HEK293T (cell line): ENCODE data around the gene ZC3H13.

Experiments used
- ARNT ChIP-seq: fragments of 450-650 bp; IDR thresholded peaks from 2 replicates; pipeline ENCODE4 v1.6.1; 2017; ENCODE audit warnings: mild to moderate bottlenecking
- BHLHE40 ChIP-seq: fragments of 450-650 bp; IDR thresholded peaks from 2 replicates; pipeline ENCODE4 v1.6.1; 2016; ENCODE audit warnings: mild to moderate bottlenecking, moderate library complexity, borderline replicate concordance
- FOXA1 ChIP-seq: fragments of 450-650 bp; IDR thresholded peaks from 2 replicates; pipeline ENCODE4 v1.6.1; 2016; ENCODE audit warnings: mild to moderate bottlenecking
- FOXK2 ChIP-seq: fragments of 450-650 bp; IDR thresholded peaks from 2 replicates; pipeline ENCODE4 v1.6.1; 2016; ENCODE audit warnings: mild to moderate bottlenecking
- FOXM1 ChIP-seq: fragments of 450-650 bp; IDR thresholded peaks from 2 replicates; pipeline ENCODE4 v1.6.1; 2017; ENCODE audit warnings: mild to moderate bottlenecking, borderline replicate concordance
- HDGF ChIP-seq: fragments of 450-650 bp; IDR thresholded peaks from 2 replicates; pipeline ENCODE4 v1.6.1; 2017; ENCODE audit warnings: antibody characterized with exemption, borderline replicate concordance
- NFRKB ChIP-seq: fragments of 450-650 bp; IDR thresholded peaks from 2 replicates; pipeline ENCODE4 v1.6.1; 2016; ENCODE audit warnings: mild to moderate bottlenecking, moderate library complexity
- SUZ12 ChIP-seq: fragments of 450-650 bp; IDR thresholded peaks from 2 replicates; pipeline ENCODE4 v1.6.1; 2016; ENCODE audit warnings: mild to moderate bottlenecking
- TARDBP ChIP-seq: fragments of 450-650 bp; IDR thresholded peaks from 2 replicates; pipeline ENCODE4 v1.6.1; 2016

- TF ChIP-seq SUZ12 (no peak), BHLHE40 (no peak), NFRKB (no peak), FOXK2 (no peak), FOXA1 (no peak), ARNT (no peak), TARDBP (no peak), FOXM1 (no peak), HDGF (no peak)
Observed at GRCh38 chr13:46032341-46032740, 20.2 kb downstream of the ZC3H13 start.
